GM12891 (cell line): Measurements from ENCODE around the gene BHLHA9.

Source experiments
- PAX5 ChIP-seq: IDR thresholded peaks from 2 replicates; pipeline ENCODE4 v1.6.1; 2011; ENCODE audit warnings: low read length, moderate library complexity, mild to moderate bottlenecking; ENCODE audit not compliant: insufficient read depth, severe bottlenecking
- POLR2A ChIP-seq: IDR thresholded peaks from 2 replicates; pipeline ENCODE4 v1.6.1; 2011; ENCODE audit warnings: low read depth, low read length, control low read depth
- POLR2AphosphoS5 ChIP-seq: IDR thresholded peaks from 2 replicates; pipeline ENCODE4 v1.6.1; 2011; ENCODE audit warnings: low read depth, low read length, control low read depth
- POU2F2 ChIP-seq: IDR thresholded peaks from 2 replicates; pipeline ENCODE4 v1.6.1; 2011; ENCODE audit warnings: low read depth, mild to moderate bottlenecking, control low read depth, low read length, moderate library complexity
- SPI1 ChIP-seq: IDR thresholded peaks from 2 replicates; pipeline ENCODE4 v1.6.1; 2011; ENCODE audit warnings: low read depth, low read length, control low read depth
- TAF1 ChIP-seq: IDR thresholded peaks from 2 replicates; pipeline ENCODE4 v1.6.1; 2011; ENCODE audit warnings: low read depth, low read length, control low read depth

GRCh38 chr17:1267471-1267943 lies 2.7 kb upstream of the BHLHA9 start:
- TF ChIP-seq POLR2A (no peak), PAX5 (no peak), TAF1 (no peak), SPI1 (no peak), POLR2AphosphoS5 (no peak), POU2F2 (no peak)
